OCI-LY1 (cell line): Measurements from ENCODE around the gene SENP1.

Experiments
- H2AFZ ChIP-seq: fragments of 200-600 bp; sonication (generic), shearing (Covaris generic); 2 replicates; pipeline ENCODE4 v1.6.0; 2014; ENCODE audit warnings: antibody characterized with exemption, mild to moderate bottlenecking, low read length
- H3F3A ChIP-seq: fragments of 200-600 bp; sonication (generic), shearing (Covaris generic); 2 replicates; pipeline ENCODE4 v1.6.0; 2014; ENCODE audit warnings: mild to moderate bottlenecking, antibody characterized with exemption, low read length, moderate library complexity; ENCODE audit not compliant: insufficient read depth
- H3K27ac ChIP-seq: fragments of 200-600 bp; sonication (generic); 2 replicates; pipeline ENCODE4 v1.5.1; 2014; ENCODE audit warnings: low read length, mixed run types, mild to moderate bottlenecking, low read depth; ENCODE audit not compliant: poor library complexity, severe bottlenecking
- H3K27me3 ChIP-seq: fragments of 200-600 bp; sonication (generic); 2 replicates; pipeline ENCODE4 v1.6.0; 2014; ENCODE audit warnings: antibody characterized with exemption, mild to moderate bottlenecking, low read length, moderate library complexity; ENCODE audit not compliant: insufficient read depth
- H3K36me3 ChIP-seq: fragments of 200-600 bp; sonication (generic); 2 replicates; pipeline ENCODE4 v1.6.1; 2014; ENCODE audit warnings: mild to moderate bottlenecking, antibody characterized with exemption, low read length, moderate library complexity, mixed read lengths; ENCODE audit not compliant: insufficient read depth
- H3K4me1 ChIP-seq: fragments of 200-600 bp; sonication (generic); 2 replicates; pipeline ENCODE4 v1.5.1; 2014; ENCODE audit warnings: mild to moderate bottlenecking, low read length, moderate library complexity; ENCODE audit not compliant: insufficient read depth, severe bottlenecking
- H3K4me2 ChIP-seq: fragments of 200-600 bp; sonication (generic), shearing (Covaris generic); 2 replicates; pipeline ENCODE4 v1.6.1; 2014; ENCODE audit warnings: low read length
- H3K4me3 ChIP-seq: fragments of 200-600 bp; sonication (generic); 2 replicates; pipeline ENCODE4 v1.5.1; 2014; ENCODE audit warnings: low read length, low read depth, mild to moderate bottlenecking, mixed read lengths; ENCODE audit not compliant: poor library complexity, severe bottlenecking
- H3K79me2 ChIP-seq: fragments of 200-600 bp; shearing (Covaris generic); 2 replicates; pipeline ENCODE4 v1.6.1; 2016; ENCODE audit warnings: mixed run types, low read length, mixed read lengths; ENCODE audit not compliant: insufficient read depth
- H3K9ac ChIP-seq: fragments of 200-600 bp; sonication (generic), shearing (Covaris generic); 2 replicates; pipeline ENCODE4 v1.6.1; 2014; ENCODE audit warnings: mild to moderate bottlenecking, low read length, mixed read lengths
- H3K9me2 ChIP-seq: fragments of 200-600 bp; sonication (generic), shearing (Covaris generic); 2 replicates; pipeline ENCODE4 v1.6.1; 2014; ENCODE audit warnings: low read depth, mild to moderate bottlenecking, low read length, mixed read lengths
- H3K9me3 ChIP-seq: fragments of 200-600 bp; shearing (Covaris generic); 2 replicates; pipeline ENCODE4 v1.6.1; 2014; ENCODE audit warnings: low read length, mixed read lengths
- H4K20me1 ChIP-seq: fragments of 200-600 bp; sonication (generic), shearing (Covaris generic); 2 replicates; pipeline ENCODE4 v1.6.0; 2016; ENCODE audit warnings: mild to moderate bottlenecking, low read length; ENCODE audit not compliant: insufficient read depth
- EZH2 ChIP-seq: fragments of 200-600 bp; sonication (generic), shearing (Covaris generic); IDR thresholded peaks from 2 replicates; pipeline ENCODE4 v1.8.0; 2017; ENCODE audit warnings: borderline replicate concordance, mixed run types, mild to moderate bottlenecking, antibody characterized with exemption, low read length, moderate library complexity, mixed read lengths
- TF ChIP-seq, protein P1 (sequence below): fragments of 200-600 bp; sonication (generic), shearing (Covaris generic); IDR thresholded peaks from 2 replicates; pipeline ENCODE4 v1.5.1; 2017; ENCODE audit warnings: mild to moderate bottlenecking, antibody characterized with exemption, low read length, moderate library complexity, mixed read lengths

Gene SENP1

DNA sequence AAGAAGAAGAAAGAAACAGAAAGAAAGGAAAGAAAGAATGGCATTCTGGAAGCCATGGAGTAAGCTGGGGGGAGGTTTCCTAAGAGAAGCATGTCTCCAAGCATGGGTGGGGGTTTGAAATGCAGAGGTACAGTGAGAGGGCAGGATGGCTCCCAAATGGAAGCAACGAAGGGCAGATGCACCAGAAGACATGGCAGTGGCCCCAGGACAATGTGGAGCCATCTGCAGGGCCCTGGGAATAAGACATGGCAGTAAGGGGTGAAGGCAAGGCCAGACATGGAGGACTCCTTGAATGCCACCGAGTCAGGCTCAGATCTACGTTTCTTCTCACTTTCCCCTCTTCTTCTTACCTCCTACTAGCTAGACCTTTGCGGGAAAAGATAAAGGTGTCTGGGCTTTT lies 96.9 kb downstream of the SENP1 start:
- no peak for TF ChIP-seq EZH2
- TF ChIP-seq, protein P1, sequence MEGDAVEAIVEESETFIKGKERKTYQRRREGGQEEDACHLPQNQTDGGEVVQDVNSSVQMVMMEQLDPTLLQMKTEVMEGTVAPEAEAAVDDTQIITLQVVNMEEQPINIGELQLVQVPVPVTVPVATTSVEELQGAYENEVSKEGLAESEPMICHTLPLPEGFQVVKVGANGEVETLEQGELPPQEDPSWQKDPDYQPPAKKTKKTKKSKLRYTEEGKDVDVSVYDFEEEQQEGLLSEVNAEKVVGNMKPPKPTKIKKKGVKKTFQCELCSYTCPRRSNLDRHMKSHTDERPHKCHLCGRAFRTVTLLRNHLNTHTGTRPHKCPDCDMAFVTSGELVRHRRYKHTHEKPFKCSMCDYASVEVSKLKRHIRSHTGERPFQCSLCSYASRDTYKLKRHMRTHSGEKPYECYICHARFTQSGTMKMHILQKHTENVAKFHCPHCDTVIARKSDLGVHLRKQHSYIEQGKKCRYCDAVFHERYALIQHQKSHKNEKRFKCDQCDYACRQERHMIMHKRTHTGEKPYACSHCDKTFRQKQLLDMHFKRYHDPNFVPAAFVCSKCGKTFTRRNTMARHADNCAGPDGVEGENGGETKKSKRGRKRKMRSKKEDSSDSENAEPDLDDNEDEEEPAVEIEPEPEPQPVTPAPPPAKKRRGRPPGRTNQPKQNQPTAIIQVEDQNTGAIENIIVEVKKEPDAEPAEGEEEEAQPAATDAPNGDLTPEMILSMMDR, result no peak
- Histone ChIP-seq H3K9ac (no peak overlapping the region), H3K4me2 (no peak overlapping the region), H3K4me3 (no peak overlapping the region), H3K27me3 (0 out of 2 replicates have a peak, but pooled peaks cover 5% of the 10 kb centered on the region), H3K4me1 (no peaks in the 10 kb centered on the region), H3K9me3 (no peaks in the 10 kb centered on the region), H3K36me3 (no peaks in the 10 kb centered on the region), H3F3A (no peaks in the 10 kb centered on the region), H3K79me2 (no peaks in the 10 kb centered on the region), H3K27ac (no peak overlapping the region), H2AFZ (no peak overlapping the region), H4K20me1 (no peaks in the 10 kb centered on the region), H3K9me2 (no peaks in the 10 kb centered on the region)

- Histone ChIP-seq H3K4me3 (no peak overlapping the region), H3K36me3 (no peaks in the 10 kb centered on the region), H2AFZ (no peak overlapping the region), H3K9ac (no peak overlapping the region), H3F3A (no peaks in the 10 kb centered on the region), H4K20me1 (no peaks in the 10 kb centered on the region), H3K4me2 (no peak overlapping the region), H3K4me1 (no peaks in the 10 kb centered on the region), H3K27ac (no peak overlapping the region), H3K79me2 (no peaks in the 10 kb centered on the region), H3K9me2 (no peaks in the 10 kb centered on the region), H3K27me3 (0 out of 2 replicates have a peak, but pooled peaks cover 5% of the 10 kb centered on the region), H3K9me3 (no peaks in the 10 kb centered on the region)
- TF ChIP-seq EZH2, result no peak
- TF ChIP-seq, protein P1, result no peak
These were observed 97.5 kb downstream of the SENP1 start for GRCh38 chr12:48008349-48008748.

DNA sequence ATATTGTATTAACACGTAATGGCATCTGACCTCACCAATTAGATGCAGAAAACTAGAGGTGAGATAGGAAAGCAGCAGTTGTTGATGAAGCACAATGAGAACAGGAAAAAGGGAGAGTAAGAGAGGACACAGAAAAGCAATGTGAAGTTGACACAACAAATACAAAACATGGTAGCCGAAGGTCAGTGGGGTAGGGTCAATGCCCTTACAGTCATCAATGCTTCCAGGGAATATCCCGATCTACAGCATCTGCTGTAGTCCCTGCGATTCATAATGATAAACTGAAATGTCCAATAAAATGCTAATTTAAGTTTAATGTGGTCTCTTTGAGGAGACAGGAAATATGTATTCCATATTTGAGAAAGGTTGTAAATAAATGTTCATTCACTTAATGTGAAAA lies 98.7 kb downstream of the SENP1 start:
- H3K27ac ChIP-seq, result no peak overlapping the region
- 0 out of 2 replicates have a peak, but pooled peaks cover 5% of the 10 kb centered on the region for H3K27me3 ChIP-seq
- H3K4me2 ChIP-seq, result no peak overlapping the region
- H2AFZ ChIP-seq, result no peak overlapping the region
- TF ChIP-seq, protein P1, result no peak
- TF ChIP-seq EZH2, result no peak
- H4K20me1 ChIP-seq, result no peaks in the 10 kb centered on the region
- H3K4me1 ChIP-seq, result no peaks in the 10 kb centered on the region
- no peaks in the 10 kb centered on the region for H3K36me3 ChIP-seq
- no peaks in the 10 kb centered on the region for H3K9me3 ChIP-seq
- H3F3A ChIP-seq, result no peaks in the 10 kb centered on the region
- H3K9me2 ChIP-seq, result no peaks in the 10 kb centered on the region
- no peaks in the 10 kb centered on the region for H3K79me2 ChIP-seq
- no peak overlapping the region for H3K4me3 ChIP-seq
- no peak overlapping the region for H3K9ac ChIP-seq
